ENCODE measurements around the gene ABCA2.

Gene ABCA2

DNA sequence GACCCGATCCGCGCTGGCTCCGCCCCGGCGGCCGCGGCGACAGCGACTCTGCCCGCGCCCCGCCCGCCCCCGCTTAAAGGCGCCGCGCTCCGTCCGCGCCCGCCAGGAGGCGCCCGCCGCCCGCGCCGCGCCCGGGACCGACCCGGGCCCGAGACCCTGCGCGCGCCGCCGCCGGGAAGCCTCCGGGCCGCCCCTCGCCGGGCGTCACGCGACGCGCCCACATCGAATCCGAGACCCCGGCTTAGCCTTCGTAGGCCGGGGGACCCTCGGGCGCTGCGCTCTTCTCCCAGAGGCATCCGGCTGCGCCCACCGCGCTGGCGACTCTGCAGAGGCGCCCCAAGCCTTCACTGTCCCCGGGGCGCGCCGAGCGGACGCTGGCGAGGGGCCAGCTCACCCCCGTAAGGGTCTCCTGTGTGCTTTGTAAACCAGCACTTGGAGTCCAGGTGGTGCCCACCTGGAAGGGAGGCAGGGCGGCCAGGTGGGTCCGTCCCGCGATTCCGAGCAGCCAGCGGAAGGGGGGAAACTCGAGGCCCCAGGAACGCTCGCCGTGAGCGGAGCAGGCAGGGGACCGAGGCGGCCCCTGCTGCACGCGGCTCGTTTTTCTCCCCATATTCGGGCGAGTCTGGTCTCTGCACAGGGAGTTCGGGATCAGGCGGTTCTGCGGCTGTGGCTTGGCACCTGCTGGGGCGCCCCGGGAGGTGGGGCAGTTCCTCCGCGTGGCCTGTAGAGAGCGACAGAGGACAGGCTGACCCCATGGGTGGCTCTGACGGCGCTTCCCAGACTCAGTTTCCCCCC lies 423 bp upstream of the ABCA2 start:
- peak; percentile 63 to 72 for DNase-seq

DNA sequence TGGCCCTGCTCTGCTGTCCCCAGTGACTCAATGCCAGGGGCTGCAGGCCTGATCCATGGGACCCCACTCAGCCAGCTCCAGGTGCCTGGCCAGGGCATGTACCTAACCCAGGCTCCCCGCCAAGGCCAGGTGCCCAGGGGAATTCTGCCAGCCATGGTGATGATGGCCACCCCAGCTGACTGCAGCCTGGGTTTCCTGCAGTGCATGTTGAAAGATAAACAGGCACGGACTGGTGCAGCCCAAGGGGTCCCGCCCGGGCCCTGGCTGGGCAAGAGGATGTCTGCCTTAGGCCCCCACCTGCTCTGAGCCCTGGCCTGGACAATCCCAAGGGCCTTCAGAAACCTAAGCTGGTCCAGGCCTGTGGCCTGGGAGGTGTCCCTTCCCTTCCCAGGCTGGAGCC lies 1.2 kb downstream of the ABCA2 start:
- DNase-seq, result no peak

DNA sequence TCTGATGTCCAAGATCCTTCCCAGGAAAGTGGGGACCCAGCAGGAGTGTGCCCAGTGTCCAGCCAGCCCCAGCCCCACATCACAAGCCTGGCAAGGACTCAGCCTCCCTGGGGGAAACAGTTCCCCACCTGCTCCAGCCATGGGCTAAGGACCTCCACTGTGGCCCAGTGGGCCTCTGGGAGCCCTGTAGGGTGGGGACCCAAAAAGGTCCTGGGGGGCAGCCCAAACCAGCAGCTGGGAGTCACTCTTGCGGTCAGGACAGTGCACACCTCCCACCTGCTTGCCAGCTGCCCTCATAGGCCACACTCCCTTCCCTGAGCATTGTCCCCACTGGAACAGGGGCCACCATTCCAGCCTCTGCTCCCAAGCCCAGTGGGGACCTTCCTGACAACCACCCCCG lies 1.7 kb downstream of the ABCA2 start:
- no peak for DNase-seq

DNA sequence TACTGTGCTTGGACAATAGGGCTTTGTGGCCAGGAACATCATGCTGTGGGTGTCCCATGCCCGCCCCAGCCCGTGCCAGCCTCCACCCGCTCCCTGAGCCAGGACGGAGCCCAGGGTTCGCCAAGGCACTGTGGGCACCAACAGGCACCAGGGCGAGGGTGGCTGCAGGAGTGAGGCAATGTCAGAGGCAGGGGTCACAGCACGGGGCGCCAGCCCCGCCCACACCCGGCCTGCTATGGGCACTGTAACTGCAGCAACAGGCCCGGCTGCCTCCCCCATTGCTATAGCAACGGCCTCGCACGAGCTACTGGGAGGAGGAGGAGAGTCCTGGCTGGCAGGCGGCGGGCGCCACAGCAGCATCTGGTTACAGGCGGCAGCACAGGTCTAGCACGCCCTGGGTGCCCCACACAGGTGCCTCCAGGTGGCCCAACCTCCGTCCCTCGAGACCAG lies 2.5 kb downstream of the ABCA2 start:
- peak in 1 of 2 donors; percentile 48 for DNase-seq

DNA sequence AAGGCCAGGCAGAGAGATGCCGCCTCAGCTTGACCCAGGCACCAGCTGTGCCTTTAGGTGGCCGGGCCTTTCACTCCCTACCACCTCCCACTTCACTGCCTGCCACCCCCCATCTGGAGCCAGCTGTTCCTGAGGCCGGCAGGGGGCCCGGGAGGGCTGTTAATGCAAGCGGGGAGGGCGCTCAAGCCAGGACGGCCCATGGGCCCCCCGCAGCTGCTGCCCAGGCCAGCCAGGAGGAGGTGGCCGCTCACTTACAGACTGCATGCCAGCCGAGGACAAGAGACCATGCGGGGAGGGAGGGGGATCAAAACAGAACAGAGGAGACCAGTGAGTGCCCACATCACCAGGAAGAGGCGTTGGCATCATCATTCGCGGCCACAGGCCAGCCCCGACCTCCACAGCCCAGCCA lies 4.5 kb downstream of the ABCA2 start:
- DNase-seq, result no peak

DNA sequence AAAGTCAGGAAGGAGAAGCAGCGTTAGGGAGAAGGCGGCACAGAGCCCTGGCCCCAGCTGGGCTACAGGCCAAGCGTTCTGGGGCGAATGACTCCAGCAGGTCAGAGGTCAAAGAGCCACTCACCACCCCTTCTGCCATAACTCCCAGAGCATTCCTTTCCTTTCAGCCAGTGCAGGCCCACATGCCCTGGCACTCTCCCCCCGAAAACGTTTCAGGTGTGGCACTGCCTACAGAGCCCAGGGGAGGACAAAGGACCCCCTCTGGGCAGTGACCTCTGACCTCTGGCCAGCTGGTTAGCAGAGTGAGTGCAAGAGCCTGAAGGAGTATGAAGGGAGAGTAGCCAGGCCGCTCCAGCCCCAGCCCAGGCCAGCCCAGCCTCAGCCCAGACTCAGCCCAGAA lies 4.9 kb downstream of the ABCA2 start:
- no peak for DNase-seq

DNA sequence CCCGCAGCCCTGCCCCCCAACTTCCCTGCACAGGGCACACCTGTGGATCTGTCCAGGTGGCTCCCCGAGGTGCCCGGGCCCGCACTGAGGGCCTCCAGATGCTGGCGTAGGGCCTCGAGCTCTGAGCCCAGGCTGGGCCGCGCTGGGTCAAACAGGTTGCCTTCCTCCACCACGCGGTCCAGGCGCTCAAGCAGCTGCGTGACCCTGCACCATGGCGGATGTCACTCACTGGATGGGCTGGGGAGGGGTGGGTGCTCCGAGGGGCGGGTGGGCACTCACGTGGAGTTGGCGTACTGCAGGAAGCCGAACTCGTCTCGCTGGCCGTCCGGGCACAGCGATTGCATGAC lies 5.4 kb downstream of the ABCA2 start:
- DNase-seq, result no peak

DNA sequence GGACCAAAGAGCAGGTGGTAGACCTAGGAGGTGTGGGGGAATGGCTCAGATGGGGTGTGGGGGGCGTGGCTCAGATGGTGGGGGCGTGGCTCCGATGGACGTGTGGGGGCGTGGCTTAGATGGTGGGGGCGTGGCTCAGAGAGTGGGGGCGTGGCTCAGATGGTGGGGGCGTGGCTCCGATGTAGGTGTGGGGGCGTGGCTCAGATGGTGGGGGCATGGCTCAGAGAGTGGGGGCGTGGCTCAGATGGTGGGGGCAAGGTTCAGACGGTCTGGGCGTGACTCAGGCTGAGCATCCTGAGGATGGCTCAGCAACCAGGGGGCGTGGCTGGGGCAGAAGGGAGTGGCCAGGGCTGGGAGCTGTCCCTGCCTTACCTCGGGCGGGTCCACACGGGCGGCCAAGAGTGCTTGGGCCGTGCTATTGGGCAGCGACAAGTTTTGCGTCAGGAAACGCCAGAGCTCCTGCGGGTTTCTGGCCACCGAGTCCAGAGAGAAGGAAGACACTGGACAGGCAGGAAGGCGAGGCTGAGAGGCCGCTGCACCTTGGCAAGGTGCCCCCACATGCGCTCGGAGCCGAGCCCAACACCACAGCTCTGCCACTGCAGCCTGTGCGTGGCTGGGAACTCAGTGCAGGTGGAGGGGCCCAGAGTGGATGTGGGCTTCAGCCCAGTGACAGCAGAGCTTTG lies 5.9 kb downstream of the ABCA2 start:
- peak; percentile 76 to 77 for DNase-seq

DNA sequence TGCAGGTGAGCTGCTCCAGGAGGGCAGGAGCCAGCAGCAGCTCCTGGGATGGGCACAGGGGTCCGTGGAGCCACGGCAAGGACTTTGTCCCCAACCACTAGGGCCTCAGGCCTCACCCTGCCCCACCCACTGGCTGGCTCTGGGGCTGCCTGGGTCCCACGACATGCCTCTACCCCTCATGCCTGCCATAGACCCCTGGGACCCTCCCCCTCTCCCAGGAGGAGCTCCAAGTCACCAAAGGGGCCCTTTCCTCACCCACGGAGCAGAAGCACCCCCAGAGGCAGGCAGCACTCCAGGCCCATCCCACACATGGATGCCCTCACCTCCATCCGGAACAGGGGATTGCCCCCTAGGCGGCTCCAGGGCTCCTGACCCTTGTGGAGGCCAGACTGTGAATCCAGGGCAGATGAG lies 6.5 kb downstream of the ABCA2 start:
- no peak for DNase-seq

DNA sequence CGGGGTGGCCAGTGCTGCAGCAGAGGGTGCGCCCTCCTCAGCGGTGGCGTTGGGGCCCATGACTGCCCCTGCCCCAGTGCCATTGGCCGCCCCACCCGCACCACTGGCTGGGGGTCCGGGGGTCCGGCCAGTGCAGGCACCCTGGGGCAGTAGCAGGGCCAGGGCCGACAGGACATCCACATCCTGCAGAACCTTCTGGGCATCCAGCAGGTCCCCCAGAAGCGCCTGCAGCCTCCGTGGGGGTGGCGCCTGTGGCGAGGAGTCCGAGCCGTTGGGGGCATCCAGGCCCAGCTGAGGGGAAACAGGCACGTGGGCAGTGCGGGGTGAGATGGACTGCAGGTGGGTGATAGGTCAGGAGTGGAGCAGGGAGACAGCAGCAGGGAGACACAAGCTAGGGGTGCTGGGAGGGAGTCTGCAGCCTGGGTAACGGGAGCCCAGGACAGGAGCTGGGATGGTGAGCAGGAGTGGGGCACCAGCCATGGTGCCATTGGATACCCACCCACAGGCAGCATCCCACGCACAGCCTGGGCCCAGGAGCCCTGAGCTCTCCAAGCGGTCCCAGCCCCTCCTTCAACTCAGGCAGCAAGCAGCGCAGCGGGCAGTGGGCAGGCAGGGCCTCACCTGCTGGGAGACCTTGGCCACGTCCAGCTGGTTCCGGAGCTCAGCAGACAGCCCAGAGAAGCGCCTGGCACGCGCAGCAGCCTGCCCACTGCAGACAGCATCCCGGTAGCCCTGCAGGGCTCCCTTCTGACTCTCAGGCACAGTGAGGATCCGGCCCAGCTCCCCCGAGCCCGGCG lies 7.1 kb downstream of the ABCA2 start:
- no peak for DNase-seq

DNA sequence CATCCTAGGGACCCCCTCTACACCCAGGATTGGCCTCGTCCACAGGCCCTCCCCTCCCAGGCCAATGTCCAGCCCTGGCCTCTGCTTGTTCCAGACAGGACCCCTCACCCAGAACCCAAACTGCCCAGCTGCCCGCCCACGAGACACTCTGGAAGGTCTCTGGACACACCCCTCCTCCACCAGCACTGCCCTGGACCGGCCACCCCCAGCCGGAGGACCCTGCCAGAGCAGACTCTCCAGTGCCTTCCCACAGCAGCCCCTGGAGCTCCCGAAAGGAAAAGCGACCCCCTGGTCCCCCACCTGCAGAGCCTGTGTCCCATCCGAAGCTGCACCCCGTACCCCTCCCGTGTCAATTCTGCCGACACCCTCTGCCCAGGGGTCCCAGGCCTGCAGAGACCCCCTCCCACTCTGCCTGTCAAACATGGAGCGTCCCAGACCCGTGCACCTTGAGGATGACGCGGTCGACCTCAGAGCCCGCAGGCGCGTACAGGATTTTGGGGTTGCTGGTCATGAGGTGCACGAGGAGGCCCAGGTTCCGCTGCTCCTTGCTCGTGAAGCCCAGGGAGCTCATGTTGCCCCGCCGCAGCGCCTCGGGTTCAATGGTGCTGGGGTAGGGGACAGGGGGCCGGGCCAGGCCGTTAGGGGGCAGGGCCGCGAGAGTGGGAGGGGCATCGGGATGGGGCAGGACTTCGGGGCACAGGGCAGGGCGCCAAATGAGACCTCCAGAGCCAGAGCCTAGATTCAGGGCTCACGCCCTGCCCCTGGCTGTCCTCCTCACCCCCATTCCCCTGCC lies 8.0 kb downstream of the ABCA2 start:
- DNase-seq, result no peak

DNA sequence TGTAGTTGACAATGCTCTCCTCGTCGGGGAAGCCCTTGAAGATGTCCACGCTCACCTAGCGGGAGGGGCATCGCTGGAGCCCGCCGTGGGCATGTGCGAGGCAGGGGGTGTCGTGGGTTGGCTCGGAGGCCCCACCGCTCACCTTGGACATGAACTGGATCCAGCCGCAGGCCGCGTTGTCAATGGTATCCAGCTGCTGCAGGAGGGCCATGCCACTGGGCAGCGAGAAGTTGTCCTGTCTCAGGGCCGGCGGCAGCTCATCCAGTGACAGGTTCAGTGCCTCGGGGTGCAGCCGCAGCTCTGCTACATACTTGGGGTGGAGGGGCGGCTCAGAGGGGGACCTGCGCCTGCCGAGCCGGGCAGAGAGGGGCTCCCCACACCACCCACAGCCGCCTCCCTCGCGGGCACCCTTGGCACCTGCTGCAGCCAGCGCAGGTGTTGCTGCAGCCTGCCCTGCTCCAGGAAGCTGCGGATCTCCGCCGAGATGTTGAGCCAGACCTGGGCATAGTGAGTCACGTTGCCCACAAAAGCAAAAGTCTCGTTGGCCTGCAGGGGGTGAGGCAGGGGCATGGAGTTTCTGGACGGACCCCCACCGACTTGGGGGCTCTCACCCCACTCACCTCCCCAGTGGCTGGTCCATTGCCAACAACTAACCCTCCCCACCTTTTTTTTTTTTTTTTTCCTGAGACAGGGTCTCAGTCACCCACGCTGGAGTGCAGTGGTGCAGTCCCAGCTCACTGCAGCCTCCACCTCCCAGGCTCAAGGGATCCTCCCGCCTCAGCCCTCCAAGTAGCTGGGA lies 9.1 kb downstream of the ABCA2 start:
- DNase-seq, result no peak

DNA sequence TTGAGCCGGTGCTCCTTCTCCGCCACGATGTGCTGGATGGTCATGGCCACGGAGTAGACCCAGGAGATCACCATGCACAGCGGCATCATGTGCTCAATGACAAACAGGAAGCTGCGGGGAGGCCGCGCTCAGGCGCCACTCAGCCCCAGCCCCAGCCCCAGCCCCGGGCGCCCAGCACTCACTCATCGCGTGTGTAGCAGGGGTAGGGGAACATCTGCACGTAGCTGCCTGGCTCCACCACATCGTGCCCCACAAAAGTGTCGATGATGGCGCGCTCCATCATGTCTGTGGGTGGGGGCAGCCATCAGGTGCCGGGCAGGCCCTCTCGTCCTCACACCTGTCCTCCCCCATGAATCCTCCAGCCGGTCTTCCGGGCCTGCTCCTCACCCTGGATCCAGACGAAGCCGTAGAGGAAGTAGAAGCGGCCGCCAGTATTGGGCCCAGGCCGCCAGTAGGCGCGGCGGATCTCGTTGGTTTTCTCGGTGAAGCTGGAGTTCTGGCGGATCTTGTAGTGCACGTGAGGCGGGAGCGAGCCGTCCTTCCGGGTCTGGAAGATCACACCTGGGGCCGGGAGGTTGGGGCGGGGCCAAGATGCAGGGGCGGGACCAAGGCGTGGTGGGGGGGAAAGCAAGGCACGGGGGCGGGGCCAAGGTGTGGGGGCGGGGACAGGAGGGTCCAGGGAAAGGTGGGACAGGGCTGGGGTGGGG lies 10.1 kb downstream of the ABCA2 start:
- DNase-seq, result no peak

DNA sequence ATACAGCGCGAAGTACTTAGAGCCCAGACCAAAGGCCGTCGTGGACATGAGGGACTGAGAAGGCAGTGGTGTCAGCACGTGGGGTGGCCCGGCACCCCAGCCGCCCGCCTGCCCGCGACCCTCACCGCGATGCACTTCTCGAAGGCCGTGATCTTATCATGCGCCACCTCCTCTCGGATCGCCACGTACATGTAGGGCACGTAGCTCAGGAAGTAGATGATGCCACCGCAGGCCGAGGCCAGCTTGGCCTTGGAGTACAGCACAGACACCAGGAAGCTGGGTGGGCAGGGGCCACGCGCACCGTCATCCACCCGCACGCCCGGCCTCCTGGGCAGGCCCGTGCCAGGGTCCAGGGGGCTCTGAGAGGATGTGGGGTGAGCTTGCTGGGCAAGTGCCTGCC lies 11.0 kb downstream of the ABCA2 start:
- no peak for DNase-seq

DNA sequence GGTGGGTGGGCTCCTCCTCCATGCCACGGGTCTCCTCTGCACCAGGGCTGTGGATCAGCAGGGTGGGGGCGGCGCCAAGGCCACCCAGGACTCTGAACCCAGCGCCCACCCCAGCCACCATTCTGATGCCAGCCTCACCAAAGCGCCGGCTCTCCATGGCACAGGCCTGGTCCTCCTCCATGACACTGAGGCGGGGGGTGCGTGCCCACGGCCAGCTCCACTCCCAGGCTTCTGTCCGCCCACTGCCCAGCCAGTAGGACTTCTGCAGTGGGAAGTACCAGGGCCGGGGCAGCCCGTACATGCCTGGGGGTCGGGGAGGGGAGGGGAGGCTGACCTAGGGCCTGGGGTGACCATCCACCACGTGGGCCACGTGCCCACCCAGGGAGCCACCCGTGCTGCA lies 11.6 kb downstream of the ABCA2 start:
- no peak for DNase-seq

DNA sequence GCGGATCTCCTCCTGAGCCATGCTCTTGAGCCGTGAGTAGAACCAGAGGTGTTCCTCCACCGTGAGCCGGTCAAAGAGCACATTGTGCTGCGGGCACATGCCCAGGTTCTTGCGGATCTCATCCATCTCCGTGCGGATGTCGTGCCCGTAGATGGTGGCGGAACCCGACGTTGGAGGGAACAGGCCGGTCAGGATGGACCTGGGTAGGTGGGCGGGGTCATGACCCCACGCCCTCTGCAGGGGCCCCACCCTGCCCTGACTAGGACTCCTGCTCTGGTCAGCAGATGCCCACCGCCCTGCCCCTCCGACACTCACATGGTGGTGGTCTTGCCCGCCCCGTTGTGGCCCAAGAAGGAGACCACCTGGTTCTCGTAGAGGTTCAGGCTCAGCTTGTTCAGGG lies 12.1 kb downstream of the ABCA2 start:
- no peak for DNase-seq

DNA sequence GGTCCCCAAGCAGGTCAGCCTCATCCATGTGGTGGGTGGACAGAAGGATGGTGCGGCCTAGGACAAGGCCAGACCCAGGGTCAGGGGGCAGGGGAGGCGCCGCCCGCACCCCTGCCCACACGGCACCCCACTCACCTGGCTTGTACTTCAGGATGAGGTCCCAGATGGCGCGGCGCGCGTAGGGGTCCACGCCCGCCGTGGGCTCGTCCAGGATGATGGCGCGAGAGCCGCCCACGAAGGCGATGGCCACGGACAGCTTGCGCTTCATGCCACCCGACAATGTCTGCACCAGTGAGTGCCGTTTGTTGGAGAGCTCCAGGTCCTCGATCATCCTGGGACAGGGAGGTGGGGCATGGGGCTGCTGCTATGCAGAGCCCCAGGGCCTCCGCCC lies 12.5 kb downstream of the ABCA2 start:
- no peak for DNase-seq

DNA sequence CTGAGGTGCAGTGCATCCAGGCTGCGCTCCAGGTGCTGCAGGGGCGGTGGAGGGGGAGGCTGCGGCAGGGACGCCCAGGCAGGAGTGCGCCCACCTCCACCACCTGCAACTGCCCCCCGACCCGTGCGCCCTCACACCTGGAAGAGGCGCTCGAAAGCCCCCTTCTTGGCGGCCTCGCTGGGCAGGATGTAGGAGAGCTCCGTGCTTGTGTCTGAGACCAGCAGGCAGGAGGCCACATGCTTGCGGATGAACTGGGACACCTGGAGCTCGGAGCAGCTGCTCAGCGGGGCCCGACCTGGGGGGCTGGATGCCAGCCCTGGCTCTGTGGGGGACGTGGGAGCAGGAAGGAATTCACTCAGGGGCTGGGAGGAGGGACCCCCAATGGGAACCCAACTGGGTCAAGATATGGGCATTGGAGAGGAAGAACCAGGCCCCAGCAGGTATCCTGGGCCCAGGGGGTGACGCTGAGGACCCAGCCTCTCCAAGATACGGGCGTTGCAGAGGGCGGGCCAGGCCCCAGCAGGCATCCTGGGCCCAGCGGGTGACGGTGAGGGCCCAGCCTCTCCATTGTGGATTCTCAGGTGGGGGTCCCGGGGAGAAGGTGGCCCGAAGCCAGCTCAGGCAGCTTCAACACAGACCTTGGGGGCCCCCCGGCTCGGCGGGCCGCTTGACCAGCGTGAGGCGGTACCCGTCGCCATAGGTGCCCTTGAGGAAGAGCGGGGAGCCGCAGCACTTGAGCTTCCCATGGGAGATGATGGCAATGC lies 13.1 kb downstream of the ABCA2 start:
- no peak for DNase-seq

DNA sequence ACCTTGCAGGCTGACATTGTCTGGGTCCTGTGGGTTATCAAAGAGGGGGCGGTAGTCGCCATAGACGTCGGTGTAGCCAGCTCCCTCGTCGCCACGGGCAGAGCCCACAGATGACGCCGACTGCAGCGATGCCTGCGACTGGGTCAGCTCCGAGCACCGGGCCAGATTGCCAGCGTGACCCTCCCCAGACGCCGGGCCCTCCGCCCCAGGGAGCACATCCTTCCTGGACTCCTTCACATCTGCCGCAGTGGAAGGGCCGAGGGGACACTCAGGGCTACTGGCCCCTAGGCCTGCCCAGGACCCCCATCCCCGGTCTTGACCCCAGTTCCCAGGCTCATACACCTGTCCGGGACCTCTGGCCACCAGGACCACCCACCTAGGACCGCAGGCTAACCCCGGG lies 13.9 kb downstream of the ABCA2 start:
- DNase-seq, result no peak

DNA sequence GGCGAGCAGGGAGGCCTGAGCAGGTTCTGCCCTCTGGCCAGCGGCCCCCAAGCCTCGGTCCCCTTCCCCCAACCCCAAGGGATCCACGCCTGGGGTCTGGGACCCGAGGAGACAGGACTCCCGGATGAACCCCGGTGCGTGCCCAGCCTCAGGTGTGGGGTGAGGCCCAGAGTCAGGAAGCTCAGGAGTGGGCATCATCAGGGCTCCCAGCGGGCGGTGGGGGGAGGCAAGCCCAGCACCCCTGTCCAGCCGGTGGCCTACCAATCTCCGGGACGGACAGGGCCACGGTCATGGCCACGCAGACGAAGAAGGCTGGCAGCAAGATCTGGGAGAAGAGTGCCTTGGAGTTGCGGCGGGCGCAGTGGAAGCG lies 14.5 kb downstream of the ABCA2 start:
- no peak for DNase-seq
